ENCODE measurements around the gene ALDOC.

The ALDOC gene

DNA sequence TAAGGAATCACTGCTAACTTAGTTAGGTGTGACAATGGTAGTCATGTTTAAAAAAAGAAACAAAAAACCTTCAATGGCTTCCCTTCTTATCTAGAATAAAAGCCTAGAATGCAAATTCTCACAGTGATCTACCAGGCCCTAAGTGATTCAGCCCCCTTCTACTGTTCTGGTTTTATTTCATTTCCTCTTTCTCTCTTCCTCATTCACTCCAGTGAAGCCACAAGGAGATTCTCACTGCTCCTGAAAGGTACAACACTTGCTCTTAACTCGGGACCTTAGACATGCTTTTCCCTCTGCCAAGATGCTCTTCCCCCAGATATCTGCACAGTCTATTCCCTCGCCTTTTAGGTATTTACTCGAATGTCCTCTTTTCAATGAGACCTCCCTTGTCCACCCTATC is 9.1 kb downstream of the ALDOC start:
- Histone ChIP-seq H4K20me1 (ENCODE audit: insufficient read depth, low read length) (no peaks in the 10 kb centered on the region), H3K79me2 (ENCODE audit: insufficient read depth, low read length) (peaks cover 16% of the 10 kb centered on the region), H3K4me3 (ENCODE audit: low read depth, low read length, poor library complexity, severe bottlenecking) (no peak overlapping the region)

DNA sequence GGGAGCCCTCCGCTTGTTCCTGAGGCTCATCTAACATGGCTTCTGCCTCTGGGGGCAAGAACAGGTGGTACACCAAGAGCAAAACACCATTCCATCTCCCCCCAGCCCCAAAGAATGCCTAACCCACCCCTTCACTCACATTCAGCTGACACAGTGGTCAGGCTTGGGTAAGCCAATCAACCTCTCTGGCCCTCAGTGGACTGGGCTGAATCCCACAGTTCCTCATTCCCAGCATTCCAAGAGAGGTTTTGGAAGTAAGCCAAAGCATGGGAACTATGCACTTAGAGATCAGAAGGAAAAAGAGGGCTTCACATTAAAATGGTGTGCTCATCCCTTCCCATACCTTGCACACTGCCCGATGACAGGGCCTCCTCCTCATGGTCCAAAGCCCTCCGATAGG is 13.2 kb downstream of the ALDOC start:
- Histone ChIP-seq H3K79me2 (ENCODE audit: insufficient read depth, low read length) (peaks cover 12% of the 10 kb centered on the region), H3K27me3 (ENCODE audit: insufficient read depth, low read length) (no peaks in the 10 kb centered on the region), H3K9ac (ENCODE audit: low read length) (no peak overlapping the region), H3K9me2 (ENCODE audit: low read depth, low read length) (no peaks in the 10 kb centered on the region), H3K4me3 (ENCODE audit: low read depth, low read length, poor library complexity, severe bottlenecking) (no peak overlapping the region), H3K9me3 (ENCODE audit: low read length) (no peaks in the 10 kb centered on the region), H3K4me2 (ENCODE audit: low read length) (no peak overlapping the region), H3K27ac (ENCODE audit: low read depth, low read length, poor library complexity, severe bottlenecking) (no peak overlapping the region), H3K36me3 (ENCODE audit: insufficient read depth, low read length) (peaks cover 59% of the 10 kb centered on the region), H4K20me1 (ENCODE audit: insufficient read depth, low read length) (no peaks in the 10 kb centered on the region), H3F3A (ENCODE audit: insufficient read depth, low read length) (no peaks in the 10 kb centered on the region), H2AFZ (ENCODE audit: low read length) (no peak overlapping the region), H3K4me1 (ENCODE audit: insufficient read depth, low read length, severe bottlenecking) (peaks cover 17% of the 10 kb centered on the region)
- TF ChIP-seq, protein P1, sequence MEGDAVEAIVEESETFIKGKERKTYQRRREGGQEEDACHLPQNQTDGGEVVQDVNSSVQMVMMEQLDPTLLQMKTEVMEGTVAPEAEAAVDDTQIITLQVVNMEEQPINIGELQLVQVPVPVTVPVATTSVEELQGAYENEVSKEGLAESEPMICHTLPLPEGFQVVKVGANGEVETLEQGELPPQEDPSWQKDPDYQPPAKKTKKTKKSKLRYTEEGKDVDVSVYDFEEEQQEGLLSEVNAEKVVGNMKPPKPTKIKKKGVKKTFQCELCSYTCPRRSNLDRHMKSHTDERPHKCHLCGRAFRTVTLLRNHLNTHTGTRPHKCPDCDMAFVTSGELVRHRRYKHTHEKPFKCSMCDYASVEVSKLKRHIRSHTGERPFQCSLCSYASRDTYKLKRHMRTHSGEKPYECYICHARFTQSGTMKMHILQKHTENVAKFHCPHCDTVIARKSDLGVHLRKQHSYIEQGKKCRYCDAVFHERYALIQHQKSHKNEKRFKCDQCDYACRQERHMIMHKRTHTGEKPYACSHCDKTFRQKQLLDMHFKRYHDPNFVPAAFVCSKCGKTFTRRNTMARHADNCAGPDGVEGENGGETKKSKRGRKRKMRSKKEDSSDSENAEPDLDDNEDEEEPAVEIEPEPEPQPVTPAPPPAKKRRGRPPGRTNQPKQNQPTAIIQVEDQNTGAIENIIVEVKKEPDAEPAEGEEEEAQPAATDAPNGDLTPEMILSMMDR (IDR thresholded peaks at IDR 0.05; ENCODE audit: low read length): no peak
- TF ChIP-seq EZH2 (IDR thresholded peaks at IDR 0.05; ENCODE audit: borderline replicate concordance, low read length): no peak

More for the DNA sequence above, 9.1 kb downstream of the ALDOC start:
- peaks cover 33% of the 10 kb centered on the region for H3K36me3 ChIP-seq (ENCODE audit: insufficient read depth, low read length)
- no peaks in the 10 kb centered on the region for H3F3A ChIP-seq (ENCODE audit: insufficient read depth, low read length)
- H3K27me3 ChIP-seq (ENCODE audit: insufficient read depth, low read length): no peaks in the 10 kb centered on the region
- H3K9ac ChIP-seq (ENCODE audit: low read length): no peak overlapping the region
- H3K4me2 ChIP-seq (ENCODE audit: low read length): peak overlapping the region; percentile 12; the same call in 1 of the 2 replicates
- no peaks in the 10 kb centered on the region for H3K9me3 ChIP-seq (ENCODE audit: low read length)
- TF ChIP-seq, protein P1 (IDR thresholded peaks at IDR 0.05; ENCODE audit: low read length): no peak
- no peak for TF ChIP-seq EZH2 (IDR thresholded peaks at IDR 0.05; ENCODE audit: borderline replicate concordance, low read length)
- no peak overlapping the region for H2AFZ ChIP-seq (ENCODE audit: low read length)
- H3K4me1 ChIP-seq (ENCODE audit: insufficient read depth, low read length, severe bottlenecking): peaks cover 42% of the 10 kb centered on the region
- no peak overlapping the region for H3K27ac ChIP-seq (ENCODE audit: low read depth, low read length, poor library complexity, severe bottlenecking)
- H3K9me2 ChIP-seq (ENCODE audit: low read depth, low read length): no peaks in the 10 kb centered on the region

DNA sequence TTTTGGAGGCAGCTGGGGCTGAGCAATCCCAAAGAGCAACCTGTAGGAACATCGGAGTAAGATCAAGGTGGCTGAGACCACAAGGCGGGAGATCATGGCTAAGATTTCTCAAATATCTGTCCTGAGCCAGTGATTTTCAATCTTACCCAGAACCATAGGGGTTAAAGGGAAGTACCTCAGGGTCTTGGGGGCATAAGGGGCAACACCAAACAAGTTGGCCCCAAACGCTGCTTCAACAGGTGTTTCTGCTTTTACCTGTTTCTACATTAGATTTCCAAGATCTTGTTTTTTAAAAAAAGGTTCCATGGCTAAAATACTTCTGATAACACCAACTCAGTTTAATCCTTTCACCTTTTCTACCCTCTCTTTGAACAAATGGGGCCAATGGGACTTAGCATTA is 21.7 kb downstream of the ALDOC start:
- no peak for TF ChIP-seq EZH2 (IDR thresholded peaks at IDR 0.05; ENCODE audit: borderline replicate concordance, low read length)
- TF ChIP-seq, protein P1 (IDR thresholded peaks at IDR 0.05; ENCODE audit: low read length): no peak
- Histone ChIP-seq H2AFZ (ENCODE audit: low read length) (no peak overlapping the region), H3F3A (ENCODE audit: insufficient read depth, low read length) (no peaks in the 10 kb centered on the region), H3K9ac (ENCODE audit: low read length) (no peak overlapping the region), H4K20me1 (ENCODE audit: insufficient read depth, low read length) (no peaks in the 10 kb centered on the region), H3K27me3 (ENCODE audit: insufficient read depth, low read length) (no peaks in the 10 kb centered on the region), H3K9me2 (ENCODE audit: low read depth, low read length) (no peaks in the 10 kb centered on the region), H3K4me3 (ENCODE audit: low read depth, low read length, poor library complexity, severe bottlenecking) (no peak overlapping the region), H3K4me1 (ENCODE audit: insufficient read depth, low read length, severe bottlenecking) (no peaks in the 10 kb centered on the region), H3K4me2 (ENCODE audit: low read length) (no peak overlapping the region), H3K36me3 (ENCODE audit: insufficient read depth, low read length) (peaks cover 56% of the 10 kb centered on the region), H3K79me2 (ENCODE audit: insufficient read depth, low read length) (no peaks in the 10 kb centered on the region), H3K9me3 (ENCODE audit: low read length) (no peaks in the 10 kb centered on the region), H3K27ac (ENCODE audit: low read depth, low read length, poor library complexity, severe bottlenecking) (no peak overlapping the region)
